ACC112 (cell line): Measurements from ENCODE around the gene KCNMA1.

Experiments used
- H2AFZ ChIP-seq: fragments of 200-600 bp; sonication (generic); one replicate; pipeline ENCODE4 v1.6.0; 2017; ENCODE audit warnings: antibody characterized with exemption, low read length; ENCODE audit not compliant: unreplicated experiment
- H3K27ac ChIP-seq: fragments of 200-600 bp; sonication (generic); 2 replicates; pipeline ENCODE4 v1.5.1; 2014; ENCODE audit warnings: low read depth, mild to moderate bottlenecking, antibody characterized with exemption, low read length, moderate library complexity
- H3K27me3 ChIP-seq: fragments of 200-600 bp; sonication (generic); 2 replicates; pipeline ENCODE4 v1.6.1; 2014; ENCODE audit warnings: mild to moderate bottlenecking, antibody characterized with exemption, low read length, moderate library complexity, mixed read lengths; ENCODE audit not compliant: insufficient read depth
- H3K36me3 ChIP-seq: fragments of 200-600 bp; sonication (generic); 2 replicates; pipeline ENCODE4 v1.6.1; 2016; ENCODE audit warnings: mild to moderate bottlenecking, antibody characterized with exemption, low read length, moderate library complexity, mixed read lengths; ENCODE audit not compliant: insufficient read depth
- H3K4me1 ChIP-seq: fragments of 200-600 bp; sonication (generic); one replicate; pipeline ENCODE4 v1.6.1; 2016; ENCODE audit warnings: low read length, mixed read lengths; ENCODE audit not compliant: insufficient read depth, unreplicated experiment, control insufficient read depth
- H3K4me3 ChIP-seq: fragments of 200-600 bp; sonication (generic); 2 replicates; pipeline ENCODE4 v1.5.1; 2014; ENCODE audit warnings: mild to moderate bottlenecking, low read depth, low read length
- H3K79me2 ChIP-seq: fragments of 200-600 bp; sonication (generic); one replicate; pipeline ENCODE4 v1.6.0; 2016; ENCODE audit warnings: low read length; ENCODE audit not compliant: control insufficient read depth, unreplicated experiment, insufficient read depth

The KCNMA1 gene

GRCh38 chr10:77027141-77027540 is 610.5 kb downstream of the KCNMA1 start:
- Histone ChIP-seq H3K27ac (no peak overlapping the region), H3K36me3 (no peaks in the 10 kb centered on the region), H3K79me2 (no peaks in the 10 kb centered on the region), H2AFZ (no peak overlapping the region), H3K27me3 (no peaks in the 10 kb centered on the region), H3K4me3 (no peak overlapping the region), H3K4me1 (no peaks in the 10 kb centered on the region)

- no peaks in the 10 kb centered on the region for H3K36me3 ChIP-seq
- no peak overlapping the region for H3K4me3 ChIP-seq
- H2AFZ ChIP-seq = no peak overlapping the region
- H3K27ac ChIP-seq = no peak overlapping the region
- no peaks in the 10 kb centered on the region for H3K27me3 ChIP-seq
- no peaks in the 10 kb centered on the region for H3K4me1 ChIP-seq
- H3K79me2 ChIP-seq = no peaks in the 10 kb centered on the region
These were observed 611.5 kb downstream of the KCNMA1 start for GRCh38 chr10:77026148-77026547.

- Histone ChIP-seq H2AFZ (no peak overlapping the region), H3K4me1 (no peaks in the 10 kb centered on the region), H3K27me3 (no peaks in the 10 kb centered on the region), H3K4me3 (no peak overlapping the region), H3K36me3 (no peaks in the 10 kb centered on the region), H3K79me2 (no peaks in the 10 kb centered on the region), H3K27ac (no peak overlapping the region)
These were observed 613.1 kb downstream of the KCNMA1 start for GRCh38 chr10:77024461-77024860.

- no peak overlapping the region for H2AFZ ChIP-seq
- H3K27me3 ChIP-seq = no peaks in the 10 kb centered on the region
- no peaks in the 10 kb centered on the region for H3K4me1 ChIP-seq
- H3K27ac ChIP-seq = no peak overlapping the region
- no peak overlapping the region for H3K4me3 ChIP-seq
- H3K79me2 ChIP-seq = no peaks in the 10 kb centered on the region
- H3K36me3 ChIP-seq = no peaks in the 10 kb centered on the region
These were observed 614.2 kb downstream of the KCNMA1 start for GRCh38 chr10:77023396-77023795.

- no peaks in the 10 kb centered on the region for H3K36me3 ChIP-seq
- H3K27ac ChIP-seq = no peak overlapping the region
- no peak overlapping the region for H3K4me3 ChIP-seq
- no peak overlapping the region for H2AFZ ChIP-seq
- no peaks in the 10 kb centered on the region for H3K4me1 ChIP-seq
- no peaks in the 10 kb centered on the region for H3K79me2 ChIP-seq
- no peaks in the 10 kb centered on the region for H3K27me3 ChIP-seq
These were observed 614.9 kb downstream of the KCNMA1 start for GRCh38 chr10:77022671-77023070.

GRCh38 chr10:77021966-77022490 is 615.6 kb downstream of the KCNMA1 start:
- Histone ChIP-seq H2AFZ (no peak overlapping the region), H3K4me1 (peaks cover under 1% of the 10 kb centered on the region), H3K79me2 (no peaks in the 10 kb centered on the region), H3K4me3 (no peak overlapping the region), H3K27ac (no peak overlapping the region), H3K36me3 (no peaks in the 10 kb centered on the region), H3K27me3 (no peaks in the 10 kb centered on the region)

GRCh38 chr10:77020426-77021040 is 617.1 kb downstream of the KCNMA1 start:
- H2AFZ ChIP-seq = no peak overlapping the region
- H3K4me3 ChIP-seq = no peak overlapping the region
- no peaks in the 10 kb centered on the region for H3K36me3 ChIP-seq
- peaks cover 6% of the 10 kb centered on the region for H3K4me1 ChIP-seq
- no peak overlapping the region for H3K27ac ChIP-seq
- no peaks in the 10 kb centered on the region for H3K79me2 ChIP-seq
- no peaks in the 10 kb centered on the region for H3K27me3 ChIP-seq

- H3K4me3 ChIP-seq = no peak overlapping the region
- no peak overlapping the region for H2AFZ ChIP-seq
- H3K4me1 ChIP-seq = peaks cover 10% of the 10 kb centered on the region
- H3K79me2 ChIP-seq = no peaks in the 10 kb centered on the region
- no peaks in the 10 kb centered on the region for H3K36me3 ChIP-seq
- H3K27ac ChIP-seq = no peak overlapping the region
- H3K27me3 ChIP-seq = no peaks in the 10 kb centered on the region
These were observed 620.8 kb downstream of the KCNMA1 start for GRCh38 chr10:77016855-77017254.

GRCh38 chr10:77016278-77016815 is 621.3 kb downstream of the KCNMA1 start:
- H3K27ac ChIP-seq = no peak overlapping the region
- no peaks in the 10 kb centered on the region for H3K79me2 ChIP-seq
- H3K27me3 ChIP-seq = no peaks in the 10 kb centered on the region
- H3K4me1 ChIP-seq = peaks cover 10% of the 10 kb centered on the region
- no peak overlapping the region for H3K4me3 ChIP-seq
- no peak overlapping the region for H2AFZ ChIP-seq
- no peaks in the 10 kb centered on the region for H3K36me3 ChIP-seq

GRCh38 chr10:77015360-77015759 is 622.2 kb downstream of the KCNMA1 start:
- no peak overlapping the region for H3K27ac ChIP-seq

GRCh38 chr10:77012812-77013500 is 624.7 kb downstream of the KCNMA1 start:
- Histone ChIP-seq H3K79me2 (no peaks in the 10 kb centered on the region), H3K4me3 (no peak overlapping the region), H3K4me1 (peaks cover 10% of the 10 kb centered on the region), H3K36me3 (no peaks in the 10 kb centered on the region), H2AFZ (no peak overlapping the region), H3K27ac (no peak overlapping the region), H3K27me3 (no peaks in the 10 kb centered on the region)

More at GRCh38 chr10:77015360-77015759, 622.2 kb downstream of the KCNMA1 start:
- Histone ChIP-seq H3K4me1 (peaks cover 10% of the 10 kb centered on the region), H3K4me3 (no peak overlapping the region), H3K27me3 (no peaks in the 10 kb centered on the region), H3K79me2 (no peaks in the 10 kb centered on the region), H3K36me3 (no peaks in the 10 kb centered on the region), H2AFZ (no peak overlapping the region)
